Measurements from ENCODE around the gene TANGO6. TPM values are rescaled to one million over a fixed set of nuclear protein-coding genes. Genes with fewer than 3 reads are reported as not detected.
A peak's percentile ranks its signal among the peaks of the same experiment; 100 is the strongest.

TANGO6 gene
- total RNA-seq, 2 experiments from 2014 or later = 25.2 to 30.5 TPM

DNA sequence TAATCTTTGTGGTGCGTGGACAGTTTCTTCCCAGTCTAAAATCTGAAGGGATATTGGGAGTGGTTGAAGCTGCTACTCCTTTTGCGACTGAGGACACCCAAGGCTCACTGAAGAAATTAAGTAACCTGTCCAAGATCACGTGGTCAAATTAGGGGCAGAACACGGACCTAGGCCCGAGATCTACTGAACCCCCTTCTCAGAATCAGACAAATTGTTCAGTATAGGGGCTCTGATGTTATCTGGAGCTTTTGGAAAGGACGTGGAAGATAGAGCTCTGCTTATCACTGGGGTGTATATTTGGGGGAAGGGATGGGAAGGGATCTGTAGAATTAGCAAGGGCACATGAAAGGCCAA is 857 bp downstream of the TANGO6 start:
- peaks cover 26% of the 10 kb centered on the region for H3K4me1 Mint-ChIP-seq
- H3K4me3 Mint-ChIP-seq = peak overlapping the region; percentile 97
- no peaks in the 10 kb centered on the region for H3K9me3 Mint-ChIP-seq
- H3K36me3 Mint-ChIP-seq = peaks cover 17% of the 10 kb centered on the region
- H3K27me3 Mint-ChIP-seq = no peaks in the 10 kb centered on the region
- H3K27ac Mint-ChIP-seq = peak overlapping the region; percentile 98
- no peak for DNase-seq

DNA sequence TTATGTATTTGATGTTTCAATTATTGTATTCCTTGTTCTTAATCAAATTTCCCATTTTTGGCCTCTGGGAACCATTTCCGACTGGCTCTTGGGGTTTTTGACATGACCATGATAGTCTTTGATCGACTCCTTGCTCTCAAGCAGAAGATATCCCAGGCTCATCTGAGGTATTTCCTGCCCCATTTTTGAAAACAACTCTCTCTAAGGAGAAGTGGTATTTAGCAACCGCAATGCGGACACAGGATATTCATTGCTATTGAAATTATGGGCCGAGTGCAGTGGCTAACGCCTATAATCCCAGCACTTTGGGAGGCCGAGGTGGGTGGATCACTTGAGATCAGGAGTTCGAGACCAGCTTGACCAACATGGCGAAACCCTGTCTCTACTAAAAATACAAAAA is 5.5 kb downstream of the TANGO6 start:
- DNase-seq = no peak
- Mint-ChIP-seq H3K9me3 (no peaks in the 10 kb centered on the region), H3K4me1 (peaks cover 31% of the 10 kb centered on the region), H3K27ac (no peak overlapping the region), H3K27me3 (no peaks in the 10 kb centered on the region), H3K4me3 (no peak overlapping the region), H3K36me3 (peaks cover 27% of the 10 kb centered on the region)

DNA sequence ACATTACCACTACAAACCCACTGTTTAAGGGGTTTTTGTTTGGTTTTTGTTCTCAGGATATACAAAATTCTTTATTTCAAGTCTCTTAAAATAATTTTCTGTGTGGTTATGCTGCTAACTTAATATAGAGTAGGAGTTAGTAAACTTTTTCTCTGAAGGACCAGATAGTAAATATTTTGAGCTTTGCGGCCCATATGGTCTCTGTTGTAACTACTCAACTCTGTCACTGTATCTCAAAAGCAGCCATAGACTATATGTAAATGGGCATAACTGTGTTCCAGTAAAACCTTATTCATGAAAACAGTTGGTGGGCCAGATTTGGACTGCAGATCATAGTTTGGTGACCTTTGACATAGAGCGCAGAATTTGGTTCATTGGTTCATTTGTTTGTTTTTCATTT is 7.2 kb downstream of the TANGO6 start:
- DNase-seq = no peak
- H3K36me3 Mint-ChIP-seq = peaks cover 32% of the 10 kb centered on the region
- H3K4me1 Mint-ChIP-seq = peaks cover 24% of the 10 kb centered on the region
- no peaks in the 10 kb centered on the region for H3K27me3 Mint-ChIP-seq
- no peaks in the 10 kb centered on the region for H3K9me3 Mint-ChIP-seq
- H3K27ac Mint-ChIP-seq = no peak overlapping the region
- no peak overlapping the region for H3K4me3 Mint-ChIP-seq

DNA sequence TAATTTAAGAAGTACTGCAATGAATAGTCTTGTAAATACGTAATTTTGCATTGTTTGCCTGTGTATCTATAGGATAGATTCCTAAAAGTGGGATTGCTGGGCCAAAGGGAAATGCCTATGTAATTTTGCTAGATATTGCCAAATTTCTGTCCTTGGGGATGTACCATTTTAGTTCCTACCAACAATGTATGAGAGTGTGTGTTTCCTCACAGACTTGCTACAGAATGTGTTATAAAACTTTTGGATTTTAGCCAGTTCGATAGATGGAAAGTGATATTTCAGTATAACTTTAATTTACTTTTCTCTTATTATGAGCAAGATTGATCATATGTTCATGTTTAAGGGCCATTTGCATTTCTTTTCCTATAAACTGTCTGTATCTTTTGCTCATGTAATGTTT is 8.3 kb downstream of the TANGO6 start:
- H3K4me1 Mint-ChIP-seq = peaks cover 26% of the 10 kb centered on the region
- H3K27ac Mint-ChIP-seq = no peak overlapping the region
- H3K36me3 Mint-ChIP-seq = peaks cover 32% of the 10 kb centered on the region
- DNase-seq = no peak
- H3K27me3 Mint-ChIP-seq = no peaks in the 10 kb centered on the region
- H3K9me3 Mint-ChIP-seq = no peaks in the 10 kb centered on the region
- H3K4me3 Mint-ChIP-seq = no peak overlapping the region

DNA sequence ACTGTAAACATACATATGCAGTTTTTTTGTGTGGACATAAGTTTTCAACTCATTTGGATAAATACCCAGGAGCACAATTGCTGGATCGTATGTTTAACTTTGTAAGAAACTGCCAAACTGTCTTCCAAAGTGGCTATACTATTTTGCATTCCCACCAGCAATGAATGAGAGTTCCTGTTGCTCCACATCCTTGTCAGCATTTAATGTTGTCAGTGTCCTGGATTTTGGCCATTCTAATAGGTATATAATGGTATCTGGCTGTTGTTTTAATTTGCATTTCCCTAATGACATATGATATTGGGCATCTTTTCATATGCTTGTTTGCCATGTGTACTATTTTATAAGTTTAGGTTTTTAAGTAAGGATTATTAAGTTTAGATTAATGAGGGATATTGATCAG is 14.1 kb downstream of the TANGO6 start:
- Mint-ChIP-seq H3K27ac (no peak overlapping the region), H3K4me1 (peaks cover 14% of the 10 kb centered on the region), H3K27me3 (no peaks in the 10 kb centered on the region), H3K36me3 (peaks cover 25% of the 10 kb centered on the region), H3K4me3 (no peak overlapping the region), H3K9me3 (no peaks in the 10 kb centered on the region)
- DNase-seq = no peak

DNA sequence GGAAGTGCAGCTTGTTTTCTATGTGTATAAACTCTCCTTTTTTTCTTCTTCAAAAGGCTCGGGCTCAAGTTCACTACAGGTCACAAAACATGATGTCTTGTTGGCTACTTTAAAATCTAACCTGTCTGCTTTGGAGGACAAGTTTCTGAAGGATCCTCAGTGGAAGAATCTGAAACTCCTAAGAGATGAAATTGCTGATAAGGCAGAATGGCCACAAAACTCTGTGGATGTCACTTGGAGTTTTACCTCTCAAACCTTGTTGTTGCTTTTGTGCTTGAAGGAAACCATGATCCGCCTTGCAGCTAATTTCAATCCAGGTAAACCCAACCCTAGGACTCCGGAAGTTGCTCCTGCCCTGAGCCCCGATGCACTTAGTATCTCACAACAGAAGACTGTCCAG is 16.5 kb downstream of the TANGO6 start:
- Mint-ChIP-seq H3K27ac (no peak overlapping the region), H3K4me3 (no peak overlapping the region), H3K4me1 (peaks cover 10% of the 10 kb centered on the region), H3K27me3 (no peaks in the 10 kb centered on the region), H3K36me3 (peaks cover 15% of the 10 kb centered on the region), H3K9me3 (no peaks in the 10 kb centered on the region)
- DNase-seq = no peak

DNA sequence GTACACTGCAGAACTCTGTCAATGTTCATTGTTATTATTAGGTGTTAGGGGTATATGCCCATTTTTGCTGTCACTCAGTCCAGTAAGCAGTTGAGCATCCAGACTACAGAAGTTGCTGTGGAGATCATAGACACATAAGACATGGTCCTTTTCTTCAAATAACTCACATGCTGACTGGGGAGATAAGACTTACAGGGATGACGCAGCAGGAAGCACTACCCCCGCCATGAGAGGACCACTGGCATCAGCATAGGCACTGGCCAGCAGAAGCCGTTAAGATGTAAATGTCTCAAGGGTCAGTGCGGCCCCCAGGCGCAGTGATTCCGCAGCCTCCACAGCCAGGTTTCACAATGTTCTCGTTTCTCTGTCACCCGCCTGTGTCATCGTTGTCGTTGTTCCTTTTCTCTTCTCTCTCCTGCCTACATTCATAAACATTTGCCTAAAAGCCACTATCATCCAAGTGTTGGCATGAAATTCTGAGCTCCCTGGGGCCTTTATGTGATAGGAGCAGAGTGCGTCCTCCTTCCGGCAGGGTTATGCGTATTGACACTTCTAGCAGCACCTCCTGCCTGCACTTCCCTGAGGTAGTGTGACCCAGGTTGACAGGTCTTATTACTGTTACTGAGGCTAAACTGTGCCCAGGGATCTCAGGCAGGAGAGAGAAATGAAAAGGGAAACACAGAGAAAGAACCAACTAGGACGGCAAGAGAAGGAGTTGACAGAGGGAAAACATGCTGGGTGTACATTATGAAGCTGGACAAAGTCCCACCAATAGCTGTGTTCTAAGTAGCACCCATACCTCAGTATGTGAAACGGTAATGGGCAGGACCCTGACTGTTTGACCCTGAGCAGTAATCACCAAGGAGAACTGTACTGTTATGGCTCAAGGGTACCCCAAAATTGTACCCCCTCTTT is 17.9 kb downstream of the TANGO6 start:
- DNase-seq = no peak
- no peaks in the 10 kb centered on the region for H3K27me3 Mint-ChIP-seq
- H3K27ac Mint-ChIP-seq = no peak overlapping the region
- peaks cover 14% of the 10 kb centered on the region for H3K36me3 Mint-ChIP-seq
- H3K4me1 Mint-ChIP-seq = peaks cover 7% of the 10 kb centered on the region
- H3K4me3 Mint-ChIP-seq = no peak overlapping the region
- H3K9me3 Mint-ChIP-seq = no peaks in the 10 kb centered on the region

DNA sequence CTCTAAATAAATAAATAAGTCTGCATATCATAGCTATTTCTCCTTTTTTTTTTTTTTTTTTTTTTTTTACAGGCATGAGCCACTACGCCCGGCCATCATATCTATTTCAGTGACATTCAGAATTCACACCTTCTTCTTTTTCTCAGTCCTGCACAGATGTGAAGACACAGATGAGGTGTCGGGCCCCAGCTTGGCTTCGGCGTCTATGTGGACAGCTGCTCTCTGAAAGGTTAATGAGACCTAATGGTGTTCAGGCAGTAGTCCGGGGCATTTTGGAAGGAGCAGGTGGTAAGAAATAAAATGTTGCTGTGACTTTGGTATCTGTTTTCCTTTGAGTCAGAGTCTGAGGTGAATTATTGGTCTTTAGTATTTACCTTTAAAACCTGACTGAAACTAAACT is 23.6 kb downstream of the TANGO6 start:
- no peak overlapping the region for H3K27ac Mint-ChIP-seq
- no peaks in the 10 kb centered on the region for H3K9me3 Mint-ChIP-seq
- no peak overlapping the region for H3K4me3 Mint-ChIP-seq
- no peaks in the 10 kb centered on the region for H3K27me3 Mint-ChIP-seq
- H3K36me3 Mint-ChIP-seq = peaks cover 30% of the 10 kb centered on the region
- no peaks in the 10 kb centered on the region for H3K4me1 Mint-ChIP-seq
- DNase-seq = no peak

DNA sequence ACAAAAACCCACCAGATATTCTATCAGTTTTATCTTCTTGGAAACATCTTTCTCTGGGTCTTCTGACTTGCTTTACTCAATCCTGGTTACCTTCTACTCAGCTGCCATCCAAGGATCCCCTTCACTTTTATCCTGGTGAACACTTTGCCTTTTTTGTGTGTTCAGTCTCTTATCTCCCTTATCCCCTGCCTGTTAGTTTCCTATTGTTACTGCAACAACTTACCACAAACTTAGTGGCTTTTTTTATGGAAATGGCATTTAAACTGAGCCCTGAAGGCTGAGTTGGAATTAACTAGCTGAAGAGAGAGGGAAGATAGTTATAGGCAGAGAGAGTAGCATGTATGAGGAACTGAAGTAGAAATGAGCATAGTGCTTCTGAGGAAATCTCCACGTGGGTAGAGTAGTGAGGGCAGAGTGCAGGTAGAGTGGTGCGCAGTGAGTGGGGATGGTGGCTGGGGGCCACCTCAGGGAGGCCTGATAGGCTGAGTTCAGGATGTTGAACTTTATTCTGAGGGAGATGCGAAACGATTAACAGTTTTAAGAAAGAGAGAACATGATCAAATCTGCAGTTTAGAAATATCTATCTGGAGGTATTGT is 26.3 kb downstream of the TANGO6 start:
- H3K36me3 Mint-ChIP-seq = peaks cover 39% of the 10 kb centered on the region
- H3K4me1 Mint-ChIP-seq = no peaks in the 10 kb centered on the region

DNA sequence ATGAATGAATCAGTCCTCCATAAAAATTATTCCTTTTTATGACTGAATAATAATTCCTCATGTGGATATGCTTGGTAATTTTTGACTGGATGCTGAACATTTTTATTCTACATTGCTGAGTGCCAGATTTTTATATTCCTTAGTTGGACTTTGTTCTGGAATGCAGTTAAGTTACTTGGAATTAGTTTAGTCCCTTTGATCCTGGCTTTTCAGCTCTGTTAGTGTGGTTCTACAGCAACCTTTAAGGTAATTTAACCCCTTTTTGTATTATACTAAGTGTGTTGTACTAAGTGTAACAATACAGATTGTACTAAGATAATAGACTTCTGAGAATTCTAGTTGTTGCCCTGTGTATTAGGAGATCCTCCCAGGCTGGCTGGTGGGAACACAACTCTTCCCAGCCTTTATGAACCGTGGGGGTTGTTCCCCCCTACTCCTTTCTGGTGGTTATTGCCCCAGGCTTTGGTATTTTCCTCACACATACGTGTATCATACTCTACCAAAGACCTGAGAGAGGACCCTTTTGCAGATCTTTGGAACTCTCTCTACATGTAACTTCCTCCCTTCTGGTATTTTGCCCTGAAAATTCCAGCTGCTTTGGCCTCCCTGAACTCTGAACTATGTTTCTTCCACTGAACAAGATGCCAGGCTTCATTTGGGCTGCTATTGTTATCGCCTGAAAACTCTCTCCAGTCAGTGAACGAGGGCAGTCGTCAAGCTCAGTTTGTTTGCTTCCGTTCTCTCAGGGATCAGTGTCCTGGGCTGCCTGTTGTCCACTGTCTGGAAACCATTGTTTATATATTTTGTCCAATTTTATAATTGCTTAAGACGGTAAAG is 30.5 kb downstream of the TANGO6 start:
- H3K9me3 Mint-ChIP-seq = no peaks in the 10 kb centered on the region
- H3K4me3 Mint-ChIP-seq = no peak overlapping the region
- H3K4me1 Mint-ChIP-seq = no peaks in the 10 kb centered on the region
- no peak for DNase-seq
- peaks cover 42% of the 10 kb centered on the region for H3K36me3 Mint-ChIP-seq
- no peak overlapping the region for H3K27ac Mint-ChIP-seq
- H3K27me3 Mint-ChIP-seq = no peaks in the 10 kb centered on the region

More for the DNA sequence above, 26.3 kb downstream of the TANGO6 start:
- Mint-ChIP-seq H3K9me3 (no peaks in the 10 kb centered on the region), H3K4me3 (no peak overlapping the region), H3K27ac (no peak overlapping the region), H3K27me3 (no peaks in the 10 kb centered on the region)
- DNase-seq = no peak

DNA sequence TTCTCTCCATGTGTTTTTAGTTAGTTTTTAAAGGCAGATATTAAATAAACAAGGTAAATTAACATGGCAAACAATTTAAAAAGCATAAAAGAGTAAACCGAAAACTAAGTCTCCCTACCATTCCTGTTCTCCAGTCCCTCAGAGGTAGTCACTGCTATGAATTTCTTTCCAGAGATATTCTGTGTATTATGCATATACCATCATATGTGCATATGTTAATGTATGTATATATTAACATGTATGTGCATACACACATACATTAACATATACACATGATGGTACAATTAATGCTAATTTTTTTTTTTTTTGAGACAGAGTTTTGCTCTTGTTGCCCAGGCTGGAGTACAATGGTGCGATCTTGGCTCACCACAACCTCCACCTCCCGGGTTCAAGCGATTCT is 32.5 kb downstream of the TANGO6 start:
- DNase-seq = no peak
- Mint-ChIP-seq H3K27me3 (no peaks in the 10 kb centered on the region), H3K27ac (no peak overlapping the region), H3K4me3 (no peak overlapping the region), H3K4me1 (no peaks in the 10 kb centered on the region), H3K36me3 (peaks cover 33% of the 10 kb centered on the region), H3K9me3 (no peaks in the 10 kb centered on the region)

DNA sequence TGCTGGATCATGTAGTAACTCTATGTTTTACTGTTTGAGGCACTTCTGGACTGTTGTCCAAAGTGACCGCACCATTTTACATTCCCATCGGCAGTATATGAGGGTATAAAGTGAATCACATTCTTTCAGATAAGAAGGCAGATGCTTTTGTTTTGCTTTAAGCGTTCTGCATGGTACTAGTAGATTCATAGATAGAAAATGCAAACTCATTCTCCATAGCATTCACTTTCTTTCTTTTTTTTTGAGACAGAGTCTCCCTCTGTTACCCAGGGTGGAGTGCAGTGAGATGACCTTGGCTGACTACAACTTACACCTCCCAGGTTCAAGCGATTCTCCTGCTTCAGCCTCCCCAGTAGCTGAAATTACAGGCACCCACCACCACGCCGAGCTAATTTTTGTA is 40.4 kb downstream of the TANGO6 start:
- Mint-ChIP-seq H3K9me3 (no peaks in the 10 kb centered on the region), H3K27me3 (no peaks in the 10 kb centered on the region), H3K4me1 (no peaks in the 10 kb centered on the region), H3K27ac (no peak overlapping the region), H3K36me3 (peaks cover 15% of the 10 kb centered on the region), H3K4me3 (no peak overlapping the region)
- DNase-seq = no peak

DNA sequence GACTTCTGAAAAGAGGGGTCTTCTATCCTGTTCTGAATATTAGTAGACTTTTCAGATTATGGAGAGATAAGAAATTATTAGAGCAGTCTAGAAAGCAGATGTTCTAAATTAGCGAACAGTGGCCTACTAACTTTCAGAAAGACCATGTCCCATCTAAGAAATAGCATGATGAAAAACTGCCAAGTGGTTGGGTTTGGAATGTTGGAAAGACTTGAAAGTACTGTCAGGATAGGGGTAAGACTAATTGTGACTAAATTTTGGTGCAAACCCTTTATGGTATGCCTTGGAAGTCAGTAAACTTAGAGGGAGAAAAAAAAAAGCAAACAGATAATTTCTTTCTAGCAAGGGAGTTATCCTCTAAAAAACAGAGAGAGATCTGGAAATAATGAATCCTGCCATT is 41.1 kb downstream of the TANGO6 start:
- no peak for DNase-seq
- Mint-ChIP-seq H3K4me3 (no peak overlapping the region), H3K27me3 (no peaks in the 10 kb centered on the region), H3K36me3 (peaks cover 15% of the 10 kb centered on the region), H3K9me3 (no peaks in the 10 kb centered on the region), H3K4me1 (no peaks in the 10 kb centered on the region), H3K27ac (no peak overlapping the region)

DNA sequence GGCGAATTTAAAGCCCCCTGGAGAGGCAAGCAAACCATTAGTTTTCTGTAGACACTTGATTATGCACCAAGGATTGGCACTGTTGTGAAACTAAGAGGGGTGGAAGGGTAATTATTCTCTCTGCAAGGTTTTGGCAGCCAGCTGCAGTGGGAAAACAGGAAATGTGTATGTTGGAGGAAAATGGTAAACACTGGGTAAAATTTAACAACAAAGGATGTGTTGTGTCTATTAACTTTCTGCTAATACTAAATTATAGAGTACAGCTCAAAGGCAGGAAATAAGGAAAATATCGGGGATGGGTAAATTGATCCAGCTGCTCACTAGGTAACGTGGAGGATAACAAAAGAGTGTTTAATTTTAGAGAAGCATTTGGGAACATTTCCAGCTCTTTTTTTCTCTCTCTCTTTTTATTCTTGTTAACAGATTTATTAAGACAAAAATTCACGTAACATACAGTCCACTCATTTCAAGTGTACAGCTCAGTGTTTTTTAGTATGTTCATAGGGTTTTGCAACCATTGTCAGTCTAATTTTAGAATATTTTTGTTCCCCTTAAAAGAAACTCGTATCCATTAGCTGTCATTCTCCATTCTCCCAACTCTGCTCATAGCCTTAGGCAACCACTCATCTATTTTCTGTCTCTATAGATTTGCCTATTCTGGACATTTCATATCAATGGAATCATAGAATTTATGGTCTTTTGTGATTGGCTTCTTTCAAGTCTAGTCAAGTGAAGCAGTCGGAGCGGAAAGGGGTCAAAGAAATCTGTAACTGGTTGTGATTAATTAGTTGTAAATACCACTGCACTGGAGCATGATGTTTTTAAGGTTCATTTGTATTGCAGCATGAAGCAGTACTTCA is 41.8 kb downstream of the TANGO6 start:
- Mint-ChIP-seq H3K36me3 (peaks cover 15% of the 10 kb centered on the region), H3K4me1 (no peaks in the 10 kb centered on the region), H3K27me3 (no peaks in the 10 kb centered on the region), H3K27ac (no peak overlapping the region), H3K4me3 (no peak overlapping the region), H3K9me3 (no peaks in the 10 kb centered on the region)
- no peak for DNase-seq

Data from activated naive CD8-positive, alpha-beta T cell treated with anti-CD3 and anti-CD28 coated beads for 36 hours (primary cell).